MM.1S (cell line): Measurements from ENCODE around the gene POLE.

Source experiments
- DNase-seq: peaks from one replicate; pipeline ENCODE4 v3.0.0-alpha.2; 2015
- H2AFZ ChIP-seq: fragments of 300-600 bp; sonication (generic); 2 replicates; pipeline ENCODE4 v1.6.0; 2016; ENCODE audit warnings: antibody characterized with exemption, low read length
- H3F3A ChIP-seq: fragments of 300-600 bp; sonication (generic); 2 replicates; pipeline ENCODE4 v1.6.1; 2016; ENCODE audit warnings: mild to moderate bottlenecking, antibody characterized with exemption, low read length, moderate library complexity, mixed read lengths; ENCODE audit not compliant: insufficient read depth
- H3K27ac ChIP-seq: fragments of 300-600 bp; sonication (generic); 2 replicates; pipeline ENCODE4 v1.5.1; 2016; ENCODE audit warnings: mild to moderate bottlenecking, low read length
- H3K27me3 ChIP-seq: fragments of 300-600 bp; sonication (generic); replicated peaks from 2 replicates; pipeline ENCODE4 v1.6.0; 2016; ENCODE audit warnings: low read length; ENCODE audit not compliant: insufficient read depth
- H3K36me3 ChIP-seq: fragments of 300-600 bp; sonication (generic); replicated peaks from 2 replicates; pipeline ENCODE4 v1.6.1; 2016; ENCODE audit warnings: mild to moderate bottlenecking, low read length, mixed read lengths; ENCODE audit not compliant: insufficient read depth
- H3K4me1 ChIP-seq: fragments of 300-600 bp; sonication (generic); 2 replicates; pipeline ENCODE4 v1.6.1; 2016; ENCODE audit warnings: low read length, mixed read lengths
- H3K4me2 ChIP-seq: fragments of 300-600 bp; sonication (generic); 2 replicates; pipeline ENCODE4 v1.6.0; 2016; ENCODE audit warnings: low read depth, low read length
- H3K4me3 ChIP-seq: fragments of 300-600 bp; sonication (generic); 2 replicates; pipeline ENCODE4 v1.5.1; 2016; ENCODE audit warnings: low read length, mixed read lengths
- H3K79me2 ChIP-seq: fragments of 300-600 bp; sonication (generic); 2 replicates; pipeline ENCODE4 v1.6.1; 2016; ENCODE audit warnings: mixed run types, low read length, mixed read lengths
- H3K9ac ChIP-seq: fragments of 300-600 bp; sonication (generic); 2 replicates; pipeline ENCODE4 v1.6.1; 2016; ENCODE audit warnings: low read length, mixed read lengths
- H3K9me2 ChIP-seq: fragments of 300-600 bp; sonication (generic); replicated peaks from 2 replicates; pipeline ENCODE4 v1.6.1; 2016; ENCODE audit warnings: mild to moderate bottlenecking, low read length, mixed read lengths; ENCODE audit not compliant: insufficient read depth
- H3K9me3 ChIP-seq: fragments of 300-600 bp; sonication (generic); replicated peaks from 2 replicates; pipeline ENCODE4 v1.6.1; 2016; ENCODE audit warnings: mild to moderate bottlenecking, low read length, mixed read lengths; ENCODE audit not compliant: insufficient read depth
- H4K20me1 ChIP-seq: fragments of 300-600 bp; sonication (generic); 2 replicates; pipeline ENCODE4 v1.6.1; 2016; ENCODE audit warnings: mild to moderate bottlenecking, low read length, moderate library complexity, mixed read lengths; ENCODE audit not compliant: insufficient read depth
- EZH2 ChIP-seq: fragments of 300-600 bp; sonication (generic); optimal IDR thresholded peaks from 2 replicates; pipeline ENCODE3; 2017; ENCODE audit warnings: low read depth, mild to moderate bottlenecking, antibody characterized with exemption, low read length, mixed read lengths
- EZH2phosphoT487 ChIP-seq: fragments of 300-600 bp; sonication (generic); IDR thresholded peaks from 2 replicates; pipeline ENCODE4 v1.6.1; 2018; ENCODE audit warnings: antibody characterized with exemption, low read length
- TF ChIP-seq, protein P1 (sequence below): fragments of 300-600 bp; sonication (generic); IDR thresholded peaks from 2 replicates; pipeline ENCODE4 v1.5.1; 2016; ENCODE audit warnings: antibody characterized with exemption, low read length, mixed read lengths

Gene POLE

DNA sequence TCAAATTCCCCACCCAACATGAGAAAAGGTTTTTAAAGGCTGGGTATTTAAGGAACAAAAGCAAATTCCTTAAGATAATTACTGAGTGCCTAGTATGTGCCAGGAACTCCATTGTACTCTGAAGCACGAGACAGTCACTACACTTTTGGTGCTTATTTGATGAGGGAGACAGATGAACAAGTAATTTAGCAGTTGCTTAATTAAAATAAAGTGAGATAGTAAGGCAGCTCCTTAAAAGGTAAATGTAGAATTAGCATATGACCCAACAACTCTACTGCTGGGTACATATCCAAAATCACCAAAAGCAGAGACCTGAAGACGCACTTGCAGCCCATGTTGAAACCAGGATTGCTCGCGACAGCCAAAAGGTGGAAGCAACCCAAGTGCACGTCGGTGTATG is 21.3 kb downstream of the POLE start:
- no peaks in the 10 kb centered on the region for H3K4me1 ChIP-seq
- no peak overlapping the region for H3K4me3 ChIP-seq
- no peak overlapping the region for H3K27ac ChIP-seq
- H3K79me2 ChIP-seq: no peaks in the 10 kb centered on the region
- H3K27me3 ChIP-seq: no peaks in the 10 kb centered on the region
- H3F3A ChIP-seq: no peaks in the 10 kb centered on the region
- no peaks in the 10 kb centered on the region for H3K9me3 ChIP-seq
- no peak overlapping the region for H3K4me2 ChIP-seq
- TF ChIP-seq, protein P1, sequence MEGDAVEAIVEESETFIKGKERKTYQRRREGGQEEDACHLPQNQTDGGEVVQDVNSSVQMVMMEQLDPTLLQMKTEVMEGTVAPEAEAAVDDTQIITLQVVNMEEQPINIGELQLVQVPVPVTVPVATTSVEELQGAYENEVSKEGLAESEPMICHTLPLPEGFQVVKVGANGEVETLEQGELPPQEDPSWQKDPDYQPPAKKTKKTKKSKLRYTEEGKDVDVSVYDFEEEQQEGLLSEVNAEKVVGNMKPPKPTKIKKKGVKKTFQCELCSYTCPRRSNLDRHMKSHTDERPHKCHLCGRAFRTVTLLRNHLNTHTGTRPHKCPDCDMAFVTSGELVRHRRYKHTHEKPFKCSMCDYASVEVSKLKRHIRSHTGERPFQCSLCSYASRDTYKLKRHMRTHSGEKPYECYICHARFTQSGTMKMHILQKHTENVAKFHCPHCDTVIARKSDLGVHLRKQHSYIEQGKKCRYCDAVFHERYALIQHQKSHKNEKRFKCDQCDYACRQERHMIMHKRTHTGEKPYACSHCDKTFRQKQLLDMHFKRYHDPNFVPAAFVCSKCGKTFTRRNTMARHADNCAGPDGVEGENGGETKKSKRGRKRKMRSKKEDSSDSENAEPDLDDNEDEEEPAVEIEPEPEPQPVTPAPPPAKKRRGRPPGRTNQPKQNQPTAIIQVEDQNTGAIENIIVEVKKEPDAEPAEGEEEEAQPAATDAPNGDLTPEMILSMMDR: no peak
- TF ChIP-seq EZH2phosphoT487 (no peak), EZH2 (no peak)
- no peak for DNase-seq
- H4K20me1 ChIP-seq: no peaks in the 10 kb centered on the region
- H3K9ac ChIP-seq: no peak overlapping the region
- no peak overlapping the region for H2AFZ ChIP-seq
- no peaks in the 10 kb centered on the region for H3K9me2 ChIP-seq
- no peaks in the 10 kb centered on the region for H3K36me3 ChIP-seq

DNA sequence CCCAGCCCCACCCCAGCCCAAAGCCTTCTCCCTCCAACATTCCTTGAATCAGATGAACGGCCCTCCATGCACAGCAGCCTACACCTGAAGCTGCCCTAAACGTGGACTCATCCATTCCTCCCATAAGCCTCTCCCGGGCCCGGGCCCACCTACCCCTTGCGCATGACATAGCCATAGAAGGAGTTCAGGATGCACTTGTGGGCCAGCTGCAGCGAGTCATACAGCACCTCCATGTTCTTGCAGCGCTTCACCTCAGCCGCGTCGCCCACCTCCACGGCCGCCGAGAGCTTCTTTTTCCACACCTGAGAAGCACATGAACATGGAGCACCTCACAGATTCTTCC is 22.0 kb downstream of the POLE start:
- H3F3A ChIP-seq: no peaks in the 10 kb centered on the region
- TF ChIP-seq, protein P1: no peak
- TF ChIP-seq EZH2phosphoT487 (no peak), EZH2 (no peak)
- no peak overlapping the region for H3K9ac ChIP-seq
- H3K4me3 ChIP-seq: no peak overlapping the region
- no peaks in the 10 kb centered on the region for H3K27me3 ChIP-seq
- H3K27ac ChIP-seq: no peak overlapping the region
- no peaks in the 10 kb centered on the region for H3K36me3 ChIP-seq
- no peaks in the 10 kb centered on the region for H3K9me2 ChIP-seq
- H4K20me1 ChIP-seq: no peaks in the 10 kb centered on the region
- no peaks in the 10 kb centered on the region for H3K9me3 ChIP-seq
- H3K4me1 ChIP-seq: no peaks in the 10 kb centered on the region
- H3K4me2 ChIP-seq: no peak overlapping the region
- no peak for DNase-seq
- no peak overlapping the region for H2AFZ ChIP-seq
- no peaks in the 10 kb centered on the region for H3K79me2 ChIP-seq

DNA sequence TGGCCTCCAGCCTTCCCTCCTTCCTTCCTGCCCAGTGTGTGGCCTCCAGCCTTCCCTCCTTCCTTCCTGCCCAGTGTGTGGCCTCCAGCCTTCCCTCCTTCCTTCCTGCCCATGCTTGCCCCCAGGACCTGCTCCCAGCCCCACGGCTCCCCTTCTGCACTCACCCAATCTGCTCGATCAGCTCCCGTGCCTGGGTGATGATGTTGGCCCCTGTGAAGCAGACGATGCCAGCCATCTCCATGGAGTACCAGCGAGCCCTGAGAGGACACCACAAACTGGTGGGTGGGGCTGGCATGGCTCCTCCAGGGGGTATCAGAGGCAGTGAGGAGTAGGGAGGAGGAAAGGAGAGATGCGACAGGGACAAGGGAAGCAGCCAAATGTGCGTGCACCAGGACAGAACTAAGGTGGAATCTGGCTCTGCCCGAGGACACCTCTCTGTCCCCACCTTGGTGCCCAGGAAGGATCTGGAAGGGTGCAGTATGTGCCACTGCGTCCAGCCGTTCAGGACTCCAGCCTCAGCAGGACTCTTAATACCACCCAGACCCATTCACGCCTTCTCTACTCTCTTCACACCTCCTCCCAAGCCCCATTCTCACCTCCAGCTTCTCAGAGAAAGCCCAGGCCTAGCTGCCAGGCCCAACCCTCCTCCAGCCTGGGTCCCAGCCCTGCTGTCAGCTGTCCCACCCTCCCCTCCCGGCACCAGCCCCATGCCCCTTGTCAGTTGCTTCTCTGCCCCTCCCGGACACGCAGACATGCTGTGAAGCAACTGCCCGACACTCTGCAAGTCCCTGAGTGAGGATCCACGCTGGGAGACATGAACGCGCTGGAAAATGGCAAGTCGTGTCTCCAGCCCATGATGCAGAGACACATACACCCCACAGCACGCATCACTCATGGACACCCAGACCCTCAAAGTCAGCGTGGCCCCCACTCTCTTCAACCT is 22.7 kb downstream of the POLE start:
- H3K27ac ChIP-seq: no peak overlapping the region
- H3K36me3 ChIP-seq: no peaks in the 10 kb centered on the region
- no peaks in the 10 kb centered on the region for H3K9me3 ChIP-seq
- no peaks in the 10 kb centered on the region for H3K9me2 ChIP-seq
- H3K79me2 ChIP-seq: no peaks in the 10 kb centered on the region
- no peak for TF ChIP-seq EZH2
- TF ChIP-seq EZH2phosphoT487: no peak
- TF ChIP-seq, protein P1: no peak
- no peaks in the 10 kb centered on the region for H3K27me3 ChIP-seq
- no peaks in the 10 kb centered on the region for H4K20me1 ChIP-seq
- H3K4me2 ChIP-seq: no peak overlapping the region
- H3K4me3 ChIP-seq: no peak overlapping the region
- H2AFZ ChIP-seq: no peak overlapping the region
- H3K4me1 ChIP-seq: no peaks in the 10 kb centered on the region
- H3F3A ChIP-seq: no peaks in the 10 kb centered on the region
- no peak for DNase-seq
- H3K9ac ChIP-seq: no peak overlapping the region
